ENCODE data around the gene KRTAP22-1. TPM values are rescaled to one million over a fixed set of nuclear protein-coding genes. Genes with fewer than 3 reads are reported as not detected.

Gene KRTAP22-1
- total and polyA plus RNA-seq, 8 donors: not detected

DNA sequence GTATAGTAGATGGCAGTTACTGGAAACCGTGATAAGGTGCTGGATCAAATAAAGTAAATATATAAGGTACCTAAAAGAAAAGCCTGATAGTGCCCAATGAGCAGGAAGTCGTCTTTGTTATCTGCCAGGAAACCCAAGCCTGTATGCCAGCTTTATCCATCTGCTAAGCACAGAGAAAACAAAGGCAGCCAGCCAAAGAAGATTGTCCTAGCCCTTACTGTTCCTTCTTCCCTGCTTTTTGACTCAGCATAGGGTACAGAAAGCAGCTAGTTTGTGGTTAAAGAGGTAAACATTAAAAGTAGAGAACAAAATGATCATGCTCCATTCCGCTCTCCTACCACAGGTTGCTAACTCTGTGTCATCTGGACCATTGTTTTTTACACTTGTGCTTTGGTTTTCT lies 20.8 kb upstream of the KRTAP22-1 start:
- H3K4me1 ChIP-seq: no peaks in the 10 kb centered on the region

DNA sequence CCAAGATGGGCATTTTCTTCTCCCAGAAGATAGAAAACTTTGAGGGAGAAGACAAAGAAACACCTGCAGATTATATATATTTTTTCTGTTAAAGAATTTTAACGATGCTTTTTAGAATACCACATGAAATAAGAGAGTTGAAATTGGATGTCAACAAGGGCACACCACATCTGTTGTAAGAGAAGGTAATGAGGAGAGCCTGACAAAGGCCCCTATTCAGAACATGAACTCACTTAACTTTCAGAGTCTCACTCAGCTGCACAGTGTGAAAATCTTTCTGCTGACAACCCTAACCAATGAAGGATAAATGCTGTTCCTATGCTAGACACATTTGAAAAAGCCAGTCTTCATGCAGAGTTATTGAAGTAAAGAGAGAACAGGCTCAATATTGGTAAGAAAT lies 18.0 kb upstream of the KRTAP22-1 start:
- ATAC-seq (no peak), FAIRE-seq (no peak), DNase-seq (no peak)
- Histone ChIP-seq H3K27me3 (no peaks in the 10 kb centered on the region), H3K27ac (no peak overlapping the region), H3K4me1 (no peaks in the 10 kb centered on the region), H3K4me3 (no peak overlapping the region), H3K9me3 (no peaks in the 10 kb centered on the region), H3K36me3 (no peaks in the 10 kb centered on the region)
- WGBS, 2 donors: 17 to 38% methylated on average over 1 of the region's 1 CpG
- intact Hi-C loops (cut with DNase I): no loop called here
- TF ChIP-seq, protein P1, sequence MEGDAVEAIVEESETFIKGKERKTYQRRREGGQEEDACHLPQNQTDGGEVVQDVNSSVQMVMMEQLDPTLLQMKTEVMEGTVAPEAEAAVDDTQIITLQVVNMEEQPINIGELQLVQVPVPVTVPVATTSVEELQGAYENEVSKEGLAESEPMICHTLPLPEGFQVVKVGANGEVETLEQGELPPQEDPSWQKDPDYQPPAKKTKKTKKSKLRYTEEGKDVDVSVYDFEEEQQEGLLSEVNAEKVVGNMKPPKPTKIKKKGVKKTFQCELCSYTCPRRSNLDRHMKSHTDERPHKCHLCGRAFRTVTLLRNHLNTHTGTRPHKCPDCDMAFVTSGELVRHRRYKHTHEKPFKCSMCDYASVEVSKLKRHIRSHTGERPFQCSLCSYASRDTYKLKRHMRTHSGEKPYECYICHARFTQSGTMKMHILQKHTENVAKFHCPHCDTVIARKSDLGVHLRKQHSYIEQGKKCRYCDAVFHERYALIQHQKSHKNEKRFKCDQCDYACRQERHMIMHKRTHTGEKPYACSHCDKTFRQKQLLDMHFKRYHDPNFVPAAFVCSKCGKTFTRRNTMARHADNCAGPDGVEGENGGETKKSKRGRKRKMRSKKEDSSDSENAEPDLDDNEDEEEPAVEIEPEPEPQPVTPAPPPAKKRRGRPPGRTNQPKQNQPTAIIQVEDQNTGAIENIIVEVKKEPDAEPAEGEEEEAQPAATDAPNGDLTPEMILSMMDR (IDR thresholded peaks at IDR 0.05): no peak

More for the DNA sequence above, 20.8 kb upstream of the KRTAP22-1 start:
- TF ChIP-seq, protein P1 (IDR thresholded peaks at IDR 0.05): no peak
- no peaks in the 10 kb centered on the region for H3K36me3 ChIP-seq
- H3K27ac ChIP-seq: no peak overlapping the region
- H3K4me3 ChIP-seq: no peak overlapping the region
- H3K27me3 ChIP-seq: no peaks in the 10 kb centered on the region
- 47 to 57% methylated on average over 3 of the region's 3 CpGs for WGBS, 2 donors
- ATAC-seq (no peak), FAIRE-seq (no peak), DNase-seq (no peak)
- intact Hi-C loops (cut with DNase I): no loop called here
- H3K9me3 ChIP-seq: no peaks in the 10 kb centered on the region

DNA sequence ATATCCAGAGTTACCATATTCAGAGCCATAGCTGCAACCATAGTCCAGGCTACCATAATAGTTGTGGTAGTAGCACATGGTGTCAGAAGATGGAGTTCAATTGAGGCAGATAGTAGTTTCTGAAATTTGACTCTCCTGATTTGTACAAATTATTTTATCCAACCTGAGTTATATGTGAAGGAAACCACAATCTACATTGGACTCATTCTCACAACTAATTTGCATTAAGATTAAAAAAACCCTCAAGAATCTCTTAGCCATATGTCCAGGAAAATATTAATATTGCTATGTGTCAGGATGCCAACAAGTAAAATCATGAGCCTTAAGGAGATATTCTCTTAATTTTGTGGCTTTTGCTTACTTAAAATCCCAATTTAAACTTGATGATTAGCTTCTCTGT lies 10.6 kb upstream of the KRTAP22-1 start, which contains the start of gene KRTAP22-2:
Gene KRTAP22-2 (minus strand): TSS at position 101 of the 400 bp plus-strand sequence.
- no peak for ATAC-seq
- Histone ChIP-seq H3K4me1 (no peaks in the 10 kb centered on the region), H3K27me3 (no peaks in the 10 kb centered on the region), H3K9me3 (no peaks in the 10 kb centered on the region), H3K4me3 (no peak within 1 kb of the TSS), H3K27ac (no peak within 1 kb of the TSS), H3K36me3 (no peaks in the 10 kb centered on the region)
- TF ChIP-seq, protein P1 (IDR thresholded peaks at IDR 0.05): no peak
- no peak for DNase-seq
- intact Hi-C loops (cut with DNase I): no loop called here
- no peak for FAIRE-seq

DNA sequence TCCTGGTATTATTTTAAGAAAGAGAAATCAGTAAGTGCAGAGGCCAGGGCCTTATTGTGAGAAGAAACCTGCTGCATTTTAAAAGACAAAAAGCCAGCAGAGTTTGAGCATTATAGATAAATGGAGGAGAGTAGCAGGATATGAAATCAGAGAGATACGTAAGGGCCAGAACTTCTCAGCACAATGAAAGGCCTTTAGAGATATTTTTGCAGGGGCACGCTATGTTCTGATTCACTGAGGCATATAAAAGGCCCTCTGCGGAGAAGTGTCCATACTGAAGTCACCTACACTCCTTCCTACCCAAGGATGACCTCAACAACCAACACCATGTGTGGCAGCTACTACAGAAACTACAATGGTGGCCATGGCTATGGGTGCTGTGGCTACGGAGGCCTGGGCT lies 8.7 kb upstream of the KRTAP22-1 start, which contains the start of gene KRTAP6-3:
Gene KRTAP6-3 (plus strand): TSS at position 301 of the 400 bp plus-strand sequence. CDS start 6 bp downstream, at position 307.
- Histone ChIP-seq H3K36me3 (no peaks in the 10 kb centered on the region), H3K4me3 (no peak within 1 kb of the TSS), H3K9me3 (no peaks in the 10 kb centered on the region), H3K4me1 (no peaks in the 10 kb centered on the region), H3K27ac (no peak within 1 kb of the TSS), H3K27me3 (no peaks in the 10 kb centered on the region)
- no peak for DNase-seq
- TF ChIP-seq, protein P1 (IDR thresholded peaks at IDR 0.05): no peak
- no peak for FAIRE-seq
- intact Hi-C loops (cut with DNase I): no loop called here
- WGBS, 2 donors: 89 to 97% methylated on average over 4 of the region's 4 CpGs
- no peak for ATAC-seq

DNA sequence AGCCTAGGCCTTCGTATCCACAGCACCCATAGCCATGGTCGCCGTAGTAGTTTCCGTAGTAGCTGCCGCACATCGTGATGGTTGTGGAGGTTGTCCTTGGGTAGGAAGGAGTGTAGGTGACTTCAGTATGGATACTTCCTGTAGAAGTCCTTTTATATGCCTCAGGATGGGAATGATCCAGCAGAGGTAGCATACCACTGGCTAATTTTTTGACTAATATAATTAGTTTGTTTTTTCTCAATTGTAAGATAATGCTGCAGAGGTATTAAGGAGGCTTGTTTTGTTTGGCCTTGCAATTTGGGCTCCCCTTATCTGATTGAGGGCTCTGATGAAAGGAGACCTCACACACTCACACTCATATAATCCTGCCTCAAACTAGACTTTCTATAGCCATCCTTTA lies 2.1 kb upstream of the KRTAP22-1 start, which contains the start of gene KRTAP6-2:
Gene KRTAP6-2 (minus strand): TSS at position 101 of the 400 bp plus-strand sequence. CDS start 28 bp downstream, at position 73.
- TF ChIP-seq, protein P1 (IDR thresholded peaks at IDR 0.05): no peak
- 91 to 92% methylated on average over 6 of the region's 6 CpGs for WGBS, 2 donors
- Histone ChIP-seq H3K4me3 (no peak within 1 kb of the TSS), H3K27ac (no peak within 1 kb of the TSS), H3K36me3 (no peaks in the 10 kb centered on the region), H3K4me1 (no peaks in the 10 kb centered on the region), H3K27me3 (no peaks in the 10 kb centered on the region), H3K9me3 (no peaks in the 10 kb centered on the region)
- intact Hi-C loops (cut with DNase I): no loop called here
- ATAC-seq (no peak), FAIRE-seq (no peak), DNase-seq (no peak)
